Parathyroid adenoma (tissue), 2 donors: ENCODE results near the gene CRY2.

Experiments used
- H2AFZ ChIP-seq: fragments of 300-600 bp; sonication (generic); one replicate; pipeline ENCODE4 v1.7.0; 2017; ENCODE audit warnings: antibody characterized with exemption, mild to moderate bottlenecking
- H3K27ac ChIP-seq: fragments of 300-600 bp; sonication (generic); one replicate; pipeline ENCODE4 v1.7.0; 2017
- H3K27me3 ChIP-seq: fragments of 300-600 bp; sonication (generic); one replicate; pipeline ENCODE4 v1.7.0; 2017; ENCODE audit warnings: low read length; ENCODE audit not compliant: control insufficient read depth, insufficient read depth
- H3K36me3 ChIP-seq: fragments of 300-600 bp; sonication (generic); one replicate; pipeline ENCODE4 v1.7.0; 2017; ENCODE audit warnings: low read length; ENCODE audit not compliant: control insufficient read depth, insufficient read depth
- H3K4me1 ChIP-seq: fragments of 300-600 bp; sonication (generic); one replicate; pipeline ENCODE4 v1.7.0; 2017; ENCODE audit warnings: control low read depth
- H3K4me2 ChIP-seq: fragments of 300-600 bp; sonication (generic); one replicate; pipeline ENCODE4 v1.7.0; 2017; ENCODE audit warnings: low read length
- H3K4me3 ChIP-seq: fragments of 300-600 bp; sonication (generic); one replicate; pipeline ENCODE4 v1.7.0; 2017; ENCODE audit warnings: low read depth, low read length
- H3K79me2 ChIP-seq: fragments of 300-600 bp; sonication (generic); one replicate; pipeline ENCODE4 v1.7.0; 2017; ENCODE audit warnings: control low read depth
- H3K9ac ChIP-seq: fragments of 300-600 bp; sonication (generic); one replicate; pipeline ENCODE4 v1.7.0; 2017; ENCODE audit warnings: mild to moderate bottlenecking
- H3K9me3 ChIP-seq: fragments of 300-600 bp; sonication (generic); one replicate; pipeline ENCODE4 v1.7.0; 2017; ENCODE audit warnings: low read length; ENCODE audit not compliant: control insufficient read depth
- CTCF ChIP-seq: fragments of 300-600 bp; sonication (generic); IDR thresholded peaks from one replicate; pipeline ENCODE4 v1.7.0; 2017; ENCODE audit warnings: antibody characterized with exemption, mild to moderate bottlenecking
- donor health status: primary hyperparathyroidism.

CRY2 gene

GRCh38 chr11:45843158-45843924 lies 3.9 kb upstream of the CRY2 start:
- Histone ChIP-seq H3K4me3 (peak overlapping the region; percentile 22), H3K36me3 (no peaks in the 10 kb centered on the region), H3K27me3 (no peaks in the 10 kb centered on the region), H3K9me3 (no peaks in the 10 kb centered on the region), H3K4me2 (peak overlapping the region; percentile 66), H2AFZ (peak overlapping the region; percentile 40), H3K27ac (peak overlapping the region; percentile 58), H3K79me2 (peaks cover 6% of the 10 kb centered on the region), H3K4me1 (no peaks in the 10 kb centered on the region), H3K9ac (no peak overlapping the region)
- TF ChIP-seq CTCF = peak; percentile 83

- Histone ChIP-seq H3K79me2 (peaks cover 16% of the 10 kb centered on the region), H3K27me3 (no peaks in the 10 kb centered on the region), H3K4me2 (no peak overlapping the region), H3K9ac (no peak overlapping the region), H3K36me3 (no peaks in the 10 kb centered on the region), H3K4me3 (no peak overlapping the region), H2AFZ (no peak overlapping the region), H3K27ac (no peak overlapping the region), H3K4me1 (no peaks in the 10 kb centered on the region), H3K9me3 (no peaks in the 10 kb centered on the region)
- TF ChIP-seq CTCF = no peak
Observed at GRCh38 chr11:45844822-45845578, 2.3 kb upstream of the CRY2 start.

GRCh38 chr11:45846174-45846675 lies 1.1 kb upstream of the CRY2 start:
- H3K4me3 ChIP-seq = no peak overlapping the region
- peak overlapping the region; percentile 48 for H2AFZ ChIP-seq
- H3K4me1 ChIP-seq = no peaks in the 10 kb centered on the region
- no peaks in the 10 kb centered on the region for H3K27me3 ChIP-seq
- H3K9ac ChIP-seq = no peak overlapping the region
- peak overlapping the region; percentile 82 for H3K27ac ChIP-seq
- no peak overlapping the region for H3K4me2 ChIP-seq
- TF ChIP-seq CTCF = no peak
- peaks cover 28% of the 10 kb centered on the region for H3K79me2 ChIP-seq
- H3K9me3 ChIP-seq = no peaks in the 10 kb centered on the region
- H3K36me3 ChIP-seq = no peaks in the 10 kb centered on the region

GRCh38 chr11:45847911-45848316 lies 639 bp downstream of the CRY2 start:
- H3K36me3 ChIP-seq = no peaks in the 10 kb centered on the region
- peak overlapping the region; percentile 78 for H3K4me3 ChIP-seq
- H3K9me3 ChIP-seq = no peaks in the 10 kb centered on the region
- H3K79me2 ChIP-seq = peaks cover 37% of the 10 kb centered on the region
- H2AFZ ChIP-seq = peak overlapping the region; percentile 80
- H3K4me2 ChIP-seq = peak overlapping the region; percentile 64
- H3K27me3 ChIP-seq = no peaks in the 10 kb centered on the region
- H3K9ac ChIP-seq = peak overlapping the region; percentile 84
- TF ChIP-seq CTCF = no peak
- H3K4me1 ChIP-seq = no peaks in the 10 kb centered on the region
- peak overlapping the region; percentile 82 for H3K27ac ChIP-seq
